SKM-1 treated with dmso at 0.1 percent for 144 hours (cell line): ENCODE data around the gene CXorf38.
"Not testable (repeated sequence)": the region's sequence is repeated elsewhere in the genome, so short reads cannot be mapped to it uniquely, and the experiment has no call there.

Experiments
- DNase-seq: peaks from one replicate; lab custom pipeline; 2025; ENCODE audit not compliant: unreplicated experiment; lab: John Stamatoyannopoulos, UW

CXorf38 gene

DNA sequence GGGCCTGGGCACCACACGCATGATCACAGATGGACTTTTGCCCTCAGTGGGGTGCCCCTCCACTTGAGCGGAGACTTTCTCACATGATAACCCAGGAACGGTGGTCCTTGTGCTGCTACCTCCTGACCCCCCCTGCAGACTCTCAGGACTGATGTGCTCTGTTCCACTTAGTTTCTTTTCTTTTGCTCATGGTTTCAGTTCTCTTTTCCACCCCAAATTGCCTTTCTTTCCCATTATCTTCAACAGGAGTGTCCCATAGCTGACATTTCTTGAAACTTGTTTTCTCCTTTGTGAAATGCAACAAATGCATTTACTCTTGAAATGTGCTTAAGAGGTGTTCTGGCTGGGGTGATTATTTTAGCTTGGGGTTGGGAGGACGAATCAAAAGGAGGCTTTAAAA is 15.2 kb downstream of the CXorf38 start:
- no peak for DNase-seq

GRCh38 chrX:40628506-40628905 is 18.9 kb downstream of the CXorf38 start:
- no peak for DNase-seq

GRCh38 chrX:40625294-40625693 is 22.1 kb downstream of the CXorf38 start:
- DNase-seq, result no peak

- no peak for DNase-seq
Observed at GRCh38 chrX:40623665-40624064, 23.7 kb downstream of the CXorf38 start.

GRCh38 chrX:40623139-40623536 is 24.2 kb downstream of the CXorf38 start, which contains the start of gene MPC1L:
Gene MPC1L (plus strand): TSS chrX:40623428. CDS start chrX:40623566, 138 bp downstream.
- DNase-seq, result no peak

DNA sequence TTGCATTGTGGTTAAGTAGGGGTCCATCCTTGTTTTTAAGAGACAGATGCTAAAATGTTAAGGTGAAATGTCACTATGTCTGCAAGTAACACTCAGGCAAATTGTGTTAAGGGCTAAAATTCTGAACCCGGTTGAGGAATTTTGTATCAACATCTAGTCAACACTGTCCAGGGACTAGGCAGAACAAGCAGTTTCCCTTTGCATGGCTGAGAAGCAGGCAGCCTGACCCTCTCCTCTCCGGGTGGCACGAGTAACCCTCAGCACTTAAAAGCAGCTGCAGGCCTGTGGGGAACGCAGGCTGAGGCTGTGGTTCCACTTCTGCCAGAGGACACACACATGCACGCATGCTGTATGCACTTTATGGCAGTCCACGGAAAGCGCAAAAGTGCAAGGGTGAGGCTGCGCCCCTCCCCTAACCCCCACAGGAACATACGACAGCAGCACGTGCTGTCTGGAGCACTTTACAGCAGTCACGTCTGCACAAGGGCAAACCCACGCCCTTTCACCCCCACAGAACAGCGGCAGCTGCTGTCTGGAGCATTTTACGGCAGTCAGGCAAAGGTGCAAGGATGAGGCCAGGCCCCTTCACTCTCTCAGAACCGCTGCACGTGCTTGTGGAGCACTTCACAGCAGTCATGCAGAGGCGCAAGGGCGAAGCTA is 24.8 kb downstream of the CXorf38 start:
- DNase-seq, result no peak

DNA sequence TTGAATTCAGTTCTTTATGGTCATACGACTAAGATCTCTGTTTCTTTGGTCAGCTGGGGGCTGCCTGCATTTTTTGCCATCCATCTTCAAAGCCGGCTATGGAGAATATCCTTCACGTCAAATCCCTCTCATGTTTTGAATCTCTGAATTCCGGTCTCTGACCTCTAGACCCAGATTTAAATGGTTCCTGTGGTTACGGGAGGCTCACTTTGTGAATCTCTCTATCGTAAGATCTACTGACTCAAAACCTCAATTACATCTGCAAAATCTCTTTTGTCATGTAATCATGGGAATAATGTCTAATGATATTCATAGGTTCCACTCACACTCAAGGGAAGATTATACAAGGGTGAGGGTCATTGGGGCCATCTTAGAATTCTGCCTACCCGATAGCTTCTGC is 29.8 kb downstream of the CXorf38 start:
- DNase-seq, result no peak

- no peak for DNase-seq
Observed at GRCh38 chrX:40615976-40616375, 31.4 kb downstream of the CXorf38 start.

- no peak for DNase-seq
Observed at GRCh38 chrX:40612511-40612910, 34.9 kb downstream of the CXorf38 start.

- DNase-seq, result no peak
Observed at GRCh38 chrX:40607381-40607780, 40.0 kb downstream of the CXorf38 start.

- no peak for DNase-seq
Observed at GRCh38 chrX:40603446-40603845, 43.9 kb downstream of the CXorf38 start.

DNA sequence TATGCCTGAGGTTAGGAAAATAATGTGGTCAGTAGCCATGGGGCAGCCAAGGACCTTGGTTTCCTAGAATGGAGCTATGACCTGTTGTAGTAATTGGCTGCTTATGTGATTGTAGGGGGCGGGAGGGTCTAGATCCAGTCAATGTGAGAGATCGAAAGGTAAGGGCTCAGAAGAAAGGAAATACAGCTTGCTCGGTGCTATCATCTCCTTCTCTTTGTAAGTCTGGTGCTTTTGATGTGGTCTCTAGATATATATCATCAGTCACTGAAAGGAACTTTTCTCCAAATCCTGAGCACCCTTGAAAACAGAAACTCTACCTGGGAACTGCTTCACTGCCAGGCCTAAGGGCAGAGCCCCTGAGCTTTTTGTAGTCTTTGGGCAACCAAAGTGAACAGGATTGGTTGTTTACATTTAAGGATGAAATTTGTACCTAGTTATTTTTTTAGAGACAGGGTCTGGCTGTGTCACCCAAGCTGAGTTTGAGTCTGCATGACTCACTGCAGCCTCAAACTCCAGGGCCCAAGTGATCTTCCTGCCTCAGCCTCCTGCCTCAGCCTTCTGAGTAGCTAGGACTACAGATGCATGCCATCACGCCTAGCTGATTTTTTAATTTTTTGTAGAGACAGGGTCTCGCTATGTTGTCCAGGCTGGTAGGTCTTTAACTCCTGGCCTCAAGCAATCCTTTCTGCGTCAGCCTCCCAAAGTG is 57.6 kb downstream of the CXorf38 start:
- not testable (repeated sequence) for DNase-seq

DNA sequence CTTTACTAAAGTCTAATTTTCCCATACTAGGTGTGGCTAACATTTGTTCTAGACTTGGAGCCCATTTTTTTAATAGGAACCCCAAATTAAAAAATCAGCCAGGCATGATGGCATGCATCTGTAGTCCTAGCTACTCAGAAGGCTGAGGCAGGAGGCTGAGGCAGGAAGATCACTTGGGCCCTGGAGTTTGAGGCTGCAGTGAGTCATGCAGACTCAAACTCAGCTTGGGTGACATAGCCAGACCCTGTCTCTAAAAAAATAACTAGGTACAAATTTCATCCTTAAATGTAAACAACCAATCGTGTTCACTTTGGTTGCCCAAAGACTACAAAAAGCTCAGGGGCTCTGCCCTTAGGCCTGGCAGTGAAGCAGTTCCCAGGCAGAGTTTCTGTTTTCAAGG is 59.7 kb downstream of the CXorf38 start:
- DNase-seq, result not testable (repeated sequence)

DNA sequence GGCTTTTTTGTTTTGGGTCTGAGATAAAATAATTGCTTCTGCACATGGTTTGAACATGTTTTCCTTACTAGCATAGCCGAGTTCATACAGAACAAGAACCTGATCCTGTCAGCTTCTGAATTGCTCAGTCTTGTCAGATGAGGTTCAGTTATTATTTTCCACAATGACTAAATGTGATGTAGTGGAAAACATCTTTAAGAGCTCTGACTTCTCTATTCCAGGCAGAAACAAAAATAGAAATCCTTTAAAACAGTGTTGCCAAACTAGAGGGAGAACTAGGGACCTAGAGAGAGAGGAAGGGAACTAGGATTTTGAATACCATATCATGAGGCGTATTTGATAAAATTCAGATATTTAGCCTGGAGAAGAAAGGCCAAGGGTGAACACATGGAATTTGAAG is 64.5 kb downstream of the CXorf38 start:
- no peak for DNase-seq

DNA sequence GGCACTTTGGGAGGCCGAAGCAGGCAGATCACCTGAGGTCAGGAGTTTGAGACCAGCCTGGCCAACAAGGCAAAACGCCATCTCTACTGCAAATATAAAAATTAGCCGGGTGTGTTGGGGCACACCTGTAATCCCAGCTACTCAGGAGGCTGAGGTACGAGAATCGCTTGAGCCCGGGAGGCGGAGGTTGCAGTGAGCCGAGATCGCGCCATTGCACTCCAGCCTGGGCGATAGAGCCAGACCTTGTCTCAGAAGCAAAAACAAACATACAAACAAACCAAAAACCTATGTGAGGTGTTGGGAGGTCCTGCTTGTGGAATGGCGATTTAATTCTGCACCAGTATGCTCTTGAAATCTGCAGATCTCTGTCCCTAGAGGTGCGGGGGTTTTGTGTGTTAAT is 65.2 kb downstream of the CXorf38 start:
- not testable (repeated sequence) for DNase-seq

DNA sequence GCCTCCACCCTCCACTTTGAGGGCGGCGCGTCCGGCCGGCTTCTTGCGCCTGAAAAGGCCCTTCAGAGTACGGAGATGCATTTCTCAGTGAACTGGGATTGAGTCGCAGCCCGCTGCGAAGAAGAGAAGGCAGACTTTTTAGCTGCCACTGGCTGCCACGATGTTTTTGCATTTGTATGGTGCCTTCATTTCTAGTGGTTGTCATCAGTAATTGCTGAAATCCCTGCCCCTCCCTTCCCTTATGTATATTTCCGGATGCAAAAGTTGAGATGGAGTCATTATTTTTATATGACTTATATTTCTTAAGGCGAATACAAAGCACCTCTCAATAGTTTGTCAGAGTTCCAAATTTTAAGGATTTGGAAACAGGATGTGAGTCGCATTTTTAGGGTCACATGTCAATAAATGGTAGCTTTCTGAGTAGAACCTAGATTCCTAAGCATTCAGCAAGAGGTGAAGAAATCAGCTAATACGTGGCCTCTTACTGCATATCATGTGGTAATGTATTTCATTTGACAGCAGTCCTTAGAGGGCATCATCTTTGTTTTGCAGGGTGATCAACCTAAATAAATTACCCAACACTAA is 65.9 kb downstream of the CXorf38 start:
- DNase-seq, result no peak

- DNase-seq, result peak; percentile 85
Observed at GRCh38 chrX:40580537-40581335, 66.6 kb downstream of the CXorf38 start, which contains the start of gene ATP6AP2. Gene ATP6AP2 (plus strand): TSS chrX:40580970. CDS start chrX:40581066, 96 bp downstream.

DNA sequence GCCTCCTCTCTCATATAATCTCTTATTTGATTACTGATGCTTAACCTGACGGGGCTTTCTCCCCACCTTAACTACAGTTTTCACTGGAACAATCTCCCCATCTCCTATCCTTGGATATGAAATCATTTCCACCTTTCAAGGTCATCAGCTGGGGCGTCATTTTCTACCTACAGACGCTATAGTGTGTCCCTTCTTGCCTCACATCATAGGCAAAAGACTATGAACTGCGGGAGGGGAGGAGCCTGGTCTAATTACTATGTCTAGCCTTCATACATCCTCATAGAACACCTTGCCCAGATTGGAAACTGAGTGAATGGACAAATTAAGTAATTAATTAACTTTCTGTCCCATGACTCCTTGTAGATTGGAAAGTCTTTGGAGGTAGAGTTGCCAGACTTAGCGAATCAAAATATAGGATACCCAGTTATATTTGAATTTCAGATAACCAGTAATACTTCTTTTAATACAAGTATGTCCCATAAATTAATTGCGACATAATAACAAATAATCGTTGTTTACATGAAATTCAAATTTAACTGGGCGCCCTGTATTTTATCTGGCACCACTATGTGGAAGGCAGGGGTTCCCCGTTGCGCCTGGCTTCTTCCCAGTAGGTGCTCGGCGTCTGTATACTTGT is 67.3 kb downstream of the CXorf38 start:
- no peak for DNase-seq

- peak; percentile 26 for DNase-seq
Observed at GRCh38 chrX:40579141-40579540, 68.2 kb downstream of the CXorf38 start.

- no peak for DNase-seq
Observed at GRCh38 chrX:40578039-40578695, 69.2 kb downstream of the CXorf38 start.
